Suprapubic skin (tissue), 4 donors: ENCODE measurements around the gene SLC1A6.

Experiments used
- POLR2A ChIP-seq, 2 donors: fragments of 450-650 bp; IDR thresholded peaks; one replicate each; pipeline ENCODE4 v1.6.1; 2017; ENCODE audit warnings: antibody characterized with exemption in 2 of 2, mild to moderate bottlenecking in 2 of 2, moderate library complexity in 2 of 2
- POLR2AphosphoS5 ChIP-seq, 3 donors: sonication (generic); formaldehyde crosslinking; IDR thresholded peaks; one replicate each; pipeline ENCODE4 v1.6.1; 2017; ENCODE audit warnings: antibody characterized with exemption in 3 of 3
- TF ChIP-seq, protein P1 (sequence below), 2 donors: fragments of 200-600 bp in 1 of 2; fragments of 450-650 bp in 1 of 2; sonication (generic) in 1 of 2; IDR thresholded peaks; one replicate each; pipeline ENCODE4 v1.5.1; 2016 to 2019; ENCODE audit warnings: antibody characterized with exemption in 2 of 2, mild to moderate bottlenecking in 1 of 2, moderate library complexity in 1 of 2

DNA sequence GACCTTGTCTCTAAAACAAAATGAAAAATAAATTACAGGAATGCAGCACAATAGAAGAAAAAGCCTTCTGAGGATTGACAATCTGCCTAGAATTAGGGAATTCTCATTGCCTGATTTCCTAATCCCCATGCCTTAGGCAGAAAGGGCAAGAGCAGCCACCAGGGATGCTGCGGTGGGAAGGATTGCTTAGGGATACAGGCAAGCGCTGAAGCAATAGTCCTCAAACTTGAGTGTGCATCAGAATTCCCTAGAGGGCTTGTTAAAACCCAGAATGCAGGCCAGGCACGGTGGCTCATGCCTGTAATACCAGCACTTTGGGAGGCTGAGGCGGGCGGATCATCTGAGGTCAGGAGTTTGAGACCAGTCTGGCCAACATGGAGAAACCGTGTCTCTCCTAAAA lies 39.4 kb downstream of the SLC1A6 start:
- TF ChIP-seq, protein P1, sequence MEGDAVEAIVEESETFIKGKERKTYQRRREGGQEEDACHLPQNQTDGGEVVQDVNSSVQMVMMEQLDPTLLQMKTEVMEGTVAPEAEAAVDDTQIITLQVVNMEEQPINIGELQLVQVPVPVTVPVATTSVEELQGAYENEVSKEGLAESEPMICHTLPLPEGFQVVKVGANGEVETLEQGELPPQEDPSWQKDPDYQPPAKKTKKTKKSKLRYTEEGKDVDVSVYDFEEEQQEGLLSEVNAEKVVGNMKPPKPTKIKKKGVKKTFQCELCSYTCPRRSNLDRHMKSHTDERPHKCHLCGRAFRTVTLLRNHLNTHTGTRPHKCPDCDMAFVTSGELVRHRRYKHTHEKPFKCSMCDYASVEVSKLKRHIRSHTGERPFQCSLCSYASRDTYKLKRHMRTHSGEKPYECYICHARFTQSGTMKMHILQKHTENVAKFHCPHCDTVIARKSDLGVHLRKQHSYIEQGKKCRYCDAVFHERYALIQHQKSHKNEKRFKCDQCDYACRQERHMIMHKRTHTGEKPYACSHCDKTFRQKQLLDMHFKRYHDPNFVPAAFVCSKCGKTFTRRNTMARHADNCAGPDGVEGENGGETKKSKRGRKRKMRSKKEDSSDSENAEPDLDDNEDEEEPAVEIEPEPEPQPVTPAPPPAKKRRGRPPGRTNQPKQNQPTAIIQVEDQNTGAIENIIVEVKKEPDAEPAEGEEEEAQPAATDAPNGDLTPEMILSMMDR (IDR thresholded peaks at IDR 0.05), result no peak
- TF ChIP-seq POLR2A (IDR thresholded peaks at IDR 0.05) (no peak), POLR2AphosphoS5 (IDR thresholded peaks at IDR 0.05) (no peak)
